Measurements from ENCODE around the gene NHERF2. TPM values are rescaled to one million over a fixed set of nuclear protein-coding genes. Genes with fewer than 3 reads are reported as not detected.

The NHERF2 gene
- total and polyA plus RNA-seq, 3 donors from 2014 or later = 50.6 to 59.9 (median 54.1) TPM

DNA sequence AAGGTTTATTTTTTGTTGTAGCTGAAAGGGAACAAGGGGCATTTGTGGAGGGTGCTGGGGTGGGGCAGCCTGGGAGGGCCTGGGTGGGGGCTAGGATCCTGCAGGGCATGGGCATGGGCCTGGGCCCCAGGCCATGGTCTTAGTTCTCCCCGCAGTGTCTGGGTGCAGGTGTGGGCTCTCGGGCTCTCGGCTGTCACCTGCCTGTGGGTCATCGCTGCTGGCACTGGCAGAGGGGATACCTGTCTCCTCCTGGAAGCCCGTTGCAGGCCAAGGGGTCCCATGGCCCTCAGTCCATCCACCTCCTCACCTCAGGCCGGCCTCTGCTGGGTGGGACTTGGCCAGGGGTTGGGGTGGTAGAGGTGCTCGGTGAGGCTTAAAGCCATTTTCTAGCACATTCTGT is 51.4 kb downstream of the NHERF2 start:
- Histone ChIP-seq H3K4me1 (peaks cover 12% of the 10 kb centered on the region), H3K36me3 (ENCODE audit: low read depth, missing control alignments) (no peaks in the 10 kb centered on the region), H3K4me3 (no peak overlapping the region), H3K27me3 (no peaks in the 10 kb centered on the region), H3K9me3 (no peaks in the 10 kb centered on the region), H3K27ac (no peak overlapping the region)
- intact Hi-C loops (cut with DNase I; ENCODE audit: low total_unique reads) = no loop called here
- DNase-seq = no peak
- WGBS, 2 donors = 88 to 96% methylated on average over 5 of the region's 7 CpGs
- TF ChIP-seq, protein P1, sequence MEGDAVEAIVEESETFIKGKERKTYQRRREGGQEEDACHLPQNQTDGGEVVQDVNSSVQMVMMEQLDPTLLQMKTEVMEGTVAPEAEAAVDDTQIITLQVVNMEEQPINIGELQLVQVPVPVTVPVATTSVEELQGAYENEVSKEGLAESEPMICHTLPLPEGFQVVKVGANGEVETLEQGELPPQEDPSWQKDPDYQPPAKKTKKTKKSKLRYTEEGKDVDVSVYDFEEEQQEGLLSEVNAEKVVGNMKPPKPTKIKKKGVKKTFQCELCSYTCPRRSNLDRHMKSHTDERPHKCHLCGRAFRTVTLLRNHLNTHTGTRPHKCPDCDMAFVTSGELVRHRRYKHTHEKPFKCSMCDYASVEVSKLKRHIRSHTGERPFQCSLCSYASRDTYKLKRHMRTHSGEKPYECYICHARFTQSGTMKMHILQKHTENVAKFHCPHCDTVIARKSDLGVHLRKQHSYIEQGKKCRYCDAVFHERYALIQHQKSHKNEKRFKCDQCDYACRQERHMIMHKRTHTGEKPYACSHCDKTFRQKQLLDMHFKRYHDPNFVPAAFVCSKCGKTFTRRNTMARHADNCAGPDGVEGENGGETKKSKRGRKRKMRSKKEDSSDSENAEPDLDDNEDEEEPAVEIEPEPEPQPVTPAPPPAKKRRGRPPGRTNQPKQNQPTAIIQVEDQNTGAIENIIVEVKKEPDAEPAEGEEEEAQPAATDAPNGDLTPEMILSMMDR (IDR thresholded peaks at IDR 0.05) = no peak
- TF ChIP-seq POLR2A (IDR thresholded peaks at IDR 0.05) = no peak

DNA sequence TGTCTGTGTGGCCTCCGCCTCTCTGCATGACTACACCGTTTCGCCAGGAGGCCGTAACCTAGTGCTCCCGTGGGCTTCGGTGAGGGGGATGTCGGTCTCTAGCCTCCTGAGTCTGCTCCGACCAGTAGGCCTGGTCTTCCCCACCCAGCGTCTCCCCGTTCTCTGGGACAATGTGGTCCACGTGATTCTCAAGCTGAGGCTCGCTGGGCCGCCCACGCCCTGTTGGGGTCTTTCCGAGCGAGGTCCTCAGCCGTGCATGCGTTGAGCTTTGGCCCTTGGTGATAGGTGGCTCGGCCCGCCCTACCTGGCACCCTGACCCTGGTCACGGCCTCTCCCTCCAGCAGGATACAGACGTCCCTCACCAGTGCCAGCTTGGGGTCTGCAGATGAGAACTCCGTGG is 52.0 kb downstream of the NHERF2 start:
- no peaks in the 10 kb centered on the region for H3K27me3 ChIP-seq
- no peak for DNase-seq
- intact Hi-C loops (cut with DNase I; ENCODE audit: low total_unique reads) = no loop called here
- no peaks in the 10 kb centered on the region for H3K36me3 ChIP-seq (ENCODE audit: low read depth, missing control alignments)
- H3K27ac ChIP-seq = no peak overlapping the region
- peaks cover 12% of the 10 kb centered on the region for H3K4me1 ChIP-seq
- H3K9me3 ChIP-seq = no peaks in the 10 kb centered on the region
- TF ChIP-seq POLR2A (IDR thresholded peaks at IDR 0.05) = no peak
- TF ChIP-seq, protein P1 (IDR thresholded peaks at IDR 0.05) = no peak
- 93 to 95% methylated on average over 9 to 22 of the region's 23 CpGs for WGBS, 2 donors
- H3K4me3 ChIP-seq = no peak overlapping the region

DNA sequence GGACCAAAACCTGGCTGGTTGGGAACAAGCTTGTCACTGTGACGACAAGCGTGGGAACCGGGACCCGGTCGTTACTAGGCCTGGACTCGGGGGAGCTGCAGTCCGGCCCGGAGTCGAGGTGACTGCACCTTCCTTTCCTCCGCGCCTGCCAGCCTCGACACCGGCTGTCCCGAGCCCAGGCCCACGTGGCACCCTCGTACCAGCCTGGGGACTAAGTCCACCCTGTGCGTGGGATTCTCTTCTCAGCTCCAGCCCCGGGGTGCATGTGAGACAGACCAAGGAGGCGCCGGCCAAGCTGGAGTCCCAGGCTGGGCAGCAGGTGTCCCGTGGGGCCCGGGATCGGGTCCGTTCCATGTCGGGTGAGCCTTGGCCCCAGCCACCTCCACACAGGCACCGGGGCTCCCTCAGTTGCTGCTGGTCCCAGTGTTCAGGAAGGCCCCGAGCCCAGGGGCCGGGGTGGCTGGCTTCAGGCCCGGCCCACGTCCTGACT is 52.7 kb downstream of the NHERF2 start:
- no peaks in the 10 kb centered on the region for H3K36me3 ChIP-seq (ENCODE audit: low read depth, missing control alignments)
- 78 to 92% methylated on average over 8 to 30 of the region's 30 CpGs for WGBS, 2 donors
- no peak for DNase-seq
- no peak overlapping the region for H3K27ac ChIP-seq
- no peaks in the 10 kb centered on the region for H3K9me3 ChIP-seq
- no peaks in the 10 kb centered on the region for H3K27me3 ChIP-seq
- H3K4me3 ChIP-seq = no peak overlapping the region
- intact Hi-C loops (cut with DNase I; ENCODE audit: low total_unique reads) = no loop called here
- peaks cover 12% of the 10 kb centered on the region for H3K4me1 ChIP-seq
- TF ChIP-seq, protein P1 (IDR thresholded peaks at IDR 0.05) = no peak
- no peak for TF ChIP-seq POLR2A (IDR thresholded peaks at IDR 0.05)

DNA sequence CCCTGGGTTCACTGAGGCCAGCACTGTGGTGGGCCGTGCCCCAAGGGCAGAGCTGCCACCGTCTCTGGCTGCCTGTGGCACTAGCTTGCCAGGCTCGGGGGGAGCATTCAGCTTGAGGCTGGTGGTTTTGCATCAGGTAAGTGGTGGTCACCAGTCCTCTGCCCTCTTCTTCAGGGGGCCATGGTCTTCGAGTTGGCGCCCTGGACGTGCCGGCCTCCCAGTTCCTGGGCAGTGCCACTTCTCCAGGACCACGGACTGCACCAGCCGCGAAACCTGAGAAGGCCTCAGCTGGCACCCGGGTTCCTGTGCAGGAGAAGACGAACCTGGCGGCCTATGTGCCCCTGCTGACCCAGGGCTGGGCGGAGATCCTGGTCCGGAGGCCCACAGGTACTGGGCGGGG is 53.3 kb downstream of the NHERF2 start:
- H3K27ac ChIP-seq = no peak overlapping the region
- WGBS, 2 donors = 97 to 100% methylated on average over 3 to 16 of the region's 16 CpGs
- H3K27me3 ChIP-seq = no peaks in the 10 kb centered on the region
- intact Hi-C loops (cut with DNase I; ENCODE audit: low total_unique reads) = loop anchor here (10.0 kb wide), 1 partner anchor 55 kb away; the partner anchor contains the start of gene NHERF2
- no peak for TF ChIP-seq POLR2A (IDR thresholded peaks at IDR 0.05)
- TF ChIP-seq, protein P1 (IDR thresholded peaks at IDR 0.05) = no peak
- no peaks in the 10 kb centered on the region for H3K9me3 ChIP-seq
- H3K4me3 ChIP-seq = no peak overlapping the region
- no peaks in the 10 kb centered on the region for H3K36me3 ChIP-seq (ENCODE audit: low read depth, missing control alignments)
- H3K4me1 ChIP-seq = peaks cover 12% of the 10 kb centered on the region
- DNase-seq = no peak
